Measurements from ENCODE around the gene TFCP2. TPM values are rescaled to one million over a fixed set of nuclear protein-coding genes. Genes with fewer than 3 reads are reported as not detected.

The TFCP2 gene
- total RNA-seq, 1 experiment from 2014 or later, result 33.9 TPM

- BruUV-seq (replicated peaks), result no TSS peak
- CTCF ChIA-PET, result interaction anchor here (0.6 to 1.5 kb wide), 6 partner anchors 12 to 803 kb away, joined by 7 to 12 read pairs (median 8); no protein-coding TSS in a partner anchor
- peaks cover 14% of the 10 kb centered on the region for H3K4me1 ChIP-seq (ENCODE audit: control insufficient read depth, insufficient read depth, low read length)
These were observed 45.2 kb upstream of the TFCP2 start, which contains the start of gene POU6F1 for GRCh38 chr12:51217968-51218606. Gene POU6F1, minus strand, starts transcription at chr12:51218062. Its CDS starts 11,226 bp downstream, at chr12:51206836.

GRCh38 chr12:51217133-51217967 lies 44.4 kb upstream of the TFCP2 start:
- Histone ChIP-seq H3K36me3 (ENCODE audit: control insufficient read depth, insufficient read depth, low read length) (no peaks in the 10 kb centered on the region), H3K27me3 (ENCODE audit: control insufficient read depth, insufficient read depth, low read length) (no peaks in the 10 kb centered on the region), H3K27ac (ENCODE audit: low read length) (no peak overlapping the region; the same call in 1 of the 2 replicates), H3K9me3 (ENCODE audit: control insufficient read depth, insufficient read depth, low read depth, low read length) (no peaks in the 10 kb centered on the region), H3K4me1 (ENCODE audit: control insufficient read depth, insufficient read depth, low read length) (peaks cover 11% of the 10 kb centered on the region), H3K4me3 (ENCODE audit: low read depth in 2 of 2, low read length in 2 of 2) (peak overlapping the region; percentile 52 to 85)
- DNase-seq (ENCODE audit: low read depth, low spot score) (no peak), ATAC-seq (peak; percentile 62)
- POLR2A ChIA-PET, result interaction anchor here (0.5 to 1.3 kb wide), 4 partner anchors 13 to 237 kb away, joined by 3 to 9 read pairs (median 6); no protein-coding TSS in a partner anchor
- CTCF ChIA-PET, result interaction anchor here (0.6 to 1.5 kb wide), 5 partner anchors 13 to 804 kb away, joined by 3 to 11 read pairs (median 7); no protein-coding TSS in a partner anchor
- intact Hi-C loops (cut with micrococcal nuclease; ENCODE audit: unreplicated experiment) (loop anchor here (5.0 kb wide), 1 partner anchor 135 kb away; the partner anchor contains the start of gene CSRNP2), in situ Hi-C loops (cut with HindIII; ENCODE audit: low pct_unique_long_range_greater_than_20kb, low sequenced_read_pairs) (no loop called here)
- TF ChIP-seq SIN3A (IDR thresholded peaks at IDR 0.05; ENCODE audit: borderline replicate concordance, insufficient read depth, low read depth, low read length) (no peak), REST (IDR thresholded peaks at IDR 0.05; ENCODE audit: insufficient read depth in 1 of 2, low read depth in 2 of 2, low read length in 1 of 2) (no peak), CTCF (IDR thresholded peaks at IDR 0.05) (peak; percentile 4; the same call in 1 of the 2 replicates), POLR2AphosphoS5 (IDR thresholded peaks at IDR 0.05; ENCODE audit: low read depth, low read length) (no peak)
- BruUV-seq (replicated peaks), result no TSS peak

More at GRCh38 chr12:51217968-51218606, 45.2 kb upstream of the TFCP2 start, which contains the start of gene POU6F1:
- intact Hi-C loops (cut with micrococcal nuclease; ENCODE audit: unreplicated experiment), result loop anchor here (5.0 kb wide), 1 partner anchor 136 kb away; the partner anchor contains the start of gene CSRNP2
- ATAC-seq (peak; percentile 91), DNase-seq (ENCODE audit: low read depth, low spot score) (peak; percentile 25)
- Histone ChIP-seq H3K27ac (ENCODE audit: low read length) (peak within 1 kb of the TSS; percentile 85), H3K9me3 (ENCODE audit: control insufficient read depth, insufficient read depth, low read depth, low read length) (no peaks in the 10 kb centered on the region), H3K36me3 (ENCODE audit: control insufficient read depth, insufficient read depth, low read length) (no peaks in the 10 kb centered on the region), H3K4me3 (ENCODE audit: low read depth in 2 of 2, low read length in 2 of 2) (peak within 1 kb of the TSS; percentile 52 to 85), H3K27me3 (ENCODE audit: control insufficient read depth, insufficient read depth, low read length) (no peaks in the 10 kb centered on the region)
- TF ChIP-seq CTCF (IDR thresholded peaks at IDR 0.05), result peak; percentile 58; the same call in 1 of the 2 replicates
- TF ChIP-seq POLR2AphosphoS5 (IDR thresholded peaks at IDR 0.05; ENCODE audit: low read depth, low read length), result no peak
- in situ Hi-C loops (cut with HindIII; ENCODE audit: low pct_unique_long_range_greater_than_20kb, low sequenced_read_pairs), result no loop called here
- POLR2A ChIA-PET, result interaction anchor here (0.6 to 1.3 kb wide), 3 partner anchors 14 to 344 kb away, joined by 3 to 6 read pairs (median 3); no protein-coding TSS in a partner anchor

Measured in Panc1 (cell line).